Measurements from ENCODE around the gene ANXA7. TPM values are rescaled to one million over a fixed set of nuclear protein-coding genes. Genes with fewer than 3 reads are reported as not detected.
A peak's percentile ranks its signal among the peaks of the same experiment; 100 is the strongest.

ANXA7 gene
- total RNA-seq, 4 donors from 2014 or later, result 73.7 to 104 (median 98.8) TPM

DNA sequence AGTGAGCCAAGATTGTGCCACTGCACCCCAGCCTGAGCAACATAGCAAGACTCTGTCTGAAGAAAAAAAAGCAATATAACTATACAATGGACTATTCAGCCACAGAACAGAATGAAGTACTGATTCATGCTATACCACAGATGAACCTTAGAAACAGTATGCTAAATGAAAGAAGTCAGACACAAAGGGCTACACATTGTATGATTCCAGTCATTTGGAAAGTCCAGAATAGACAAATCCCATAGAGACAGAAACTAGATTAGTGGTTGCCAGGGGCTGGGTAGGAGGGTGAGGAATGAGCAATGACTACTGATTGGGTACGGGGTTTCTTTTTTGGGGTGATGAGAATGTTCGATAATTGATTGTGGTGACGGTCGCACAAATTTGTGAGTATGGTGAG is 45.6 kb downstream of the ANXA7 start:
- TF ChIP-seq, protein P1, sequence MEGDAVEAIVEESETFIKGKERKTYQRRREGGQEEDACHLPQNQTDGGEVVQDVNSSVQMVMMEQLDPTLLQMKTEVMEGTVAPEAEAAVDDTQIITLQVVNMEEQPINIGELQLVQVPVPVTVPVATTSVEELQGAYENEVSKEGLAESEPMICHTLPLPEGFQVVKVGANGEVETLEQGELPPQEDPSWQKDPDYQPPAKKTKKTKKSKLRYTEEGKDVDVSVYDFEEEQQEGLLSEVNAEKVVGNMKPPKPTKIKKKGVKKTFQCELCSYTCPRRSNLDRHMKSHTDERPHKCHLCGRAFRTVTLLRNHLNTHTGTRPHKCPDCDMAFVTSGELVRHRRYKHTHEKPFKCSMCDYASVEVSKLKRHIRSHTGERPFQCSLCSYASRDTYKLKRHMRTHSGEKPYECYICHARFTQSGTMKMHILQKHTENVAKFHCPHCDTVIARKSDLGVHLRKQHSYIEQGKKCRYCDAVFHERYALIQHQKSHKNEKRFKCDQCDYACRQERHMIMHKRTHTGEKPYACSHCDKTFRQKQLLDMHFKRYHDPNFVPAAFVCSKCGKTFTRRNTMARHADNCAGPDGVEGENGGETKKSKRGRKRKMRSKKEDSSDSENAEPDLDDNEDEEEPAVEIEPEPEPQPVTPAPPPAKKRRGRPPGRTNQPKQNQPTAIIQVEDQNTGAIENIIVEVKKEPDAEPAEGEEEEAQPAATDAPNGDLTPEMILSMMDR (IDR thresholded peaks at IDR 0.05), result no peak
- no peak for TF ChIP-seq POLR2A (IDR thresholded peaks at IDR 0.05)
- no peak overlapping the region for H3K4me3 ChIP-seq (ENCODE audit: low read depth, poor library complexity, severe bottlenecking)
- 95 to 99% methylated on average over 4 of the region's 4 CpGs for WGBS, 2 donors
- intact Hi-C loops (cut with DNase I; ENCODE audit: low total_unique reads), result no loop called here
- no peak for DNase-seq (ENCODE audit: low spot score in 2 of 2)

DNA sequence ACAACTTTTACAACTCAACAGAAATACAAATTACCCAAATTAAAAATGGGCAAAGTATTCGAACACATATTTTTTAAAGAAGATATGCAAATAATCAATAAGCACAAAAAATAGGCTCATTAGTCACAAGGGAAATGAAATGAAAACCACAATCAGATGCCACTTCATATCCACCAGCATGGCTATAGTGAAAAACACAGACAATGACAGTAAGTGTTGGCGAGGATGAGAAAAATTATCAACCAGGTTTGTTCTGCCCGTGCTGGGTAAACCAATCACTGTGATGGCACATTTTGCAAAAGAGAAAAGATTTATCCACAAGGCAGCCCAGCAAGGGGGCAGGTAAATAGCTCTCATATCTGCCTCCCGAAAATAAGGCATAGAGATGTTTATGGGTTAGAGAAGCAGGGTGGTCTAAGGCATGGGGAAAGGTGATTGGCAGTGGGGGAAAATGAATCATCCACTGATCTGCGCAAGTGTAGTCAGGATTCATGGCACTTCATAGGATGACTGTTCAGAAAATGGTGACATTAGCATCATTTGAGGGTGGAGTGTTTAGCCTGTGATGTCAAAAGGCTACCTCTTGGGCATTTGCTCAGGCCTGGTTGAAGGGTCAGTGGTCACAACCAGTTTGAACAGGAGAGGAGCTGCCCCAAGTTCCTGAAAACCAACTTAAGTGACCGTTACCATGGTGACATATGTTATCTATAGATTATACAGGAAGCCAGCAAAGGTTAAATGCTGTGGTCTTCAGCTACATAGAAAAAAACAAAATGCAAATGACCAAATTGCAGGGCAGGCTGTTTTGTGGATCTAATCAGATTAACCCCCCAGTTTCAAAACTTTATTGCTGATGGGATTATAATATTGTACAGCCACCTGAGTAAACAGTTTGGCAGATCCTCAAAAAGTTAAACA is 47.2 kb downstream of the ANXA7 start:
- WGBS, 2 donors, result 87 to 90% methylated on average over 6 of the region's 6 CpGs
- intact Hi-C loops (cut with DNase I; ENCODE audit: low total_unique reads), result no loop called here
- no peak overlapping the region for H3K4me3 ChIP-seq (ENCODE audit: low read depth, poor library complexity, severe bottlenecking)
- TF ChIP-seq, protein P1 (IDR thresholded peaks at IDR 0.05), result no peak
- TF ChIP-seq POLR2A (IDR thresholded peaks at IDR 0.05), result no peak
- peak in 1 of 2 donors; percentile 46 for DNase-seq (ENCODE audit: low spot score in 2 of 2)

DNA sequence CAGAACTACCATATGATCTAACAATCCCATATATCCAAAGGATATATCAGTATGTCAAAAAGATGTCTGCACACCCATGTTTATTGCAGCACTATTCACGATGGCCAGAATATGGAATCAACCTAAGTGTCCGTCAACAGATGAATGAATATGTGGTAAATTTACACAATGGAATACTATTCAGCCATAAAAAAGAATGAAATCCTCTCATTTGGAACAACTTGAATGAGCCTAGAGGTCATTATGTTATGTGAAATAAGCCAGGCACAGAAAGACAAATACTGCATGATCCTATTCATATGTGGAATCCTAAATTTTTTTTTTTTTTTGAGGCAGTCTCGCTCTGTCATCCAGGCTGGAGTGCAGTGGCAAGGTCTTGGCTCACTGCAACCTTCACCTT is 48.9 kb downstream of the ANXA7 start:
- no peak overlapping the region for H3K4me3 ChIP-seq (ENCODE audit: low read depth, poor library complexity, severe bottlenecking)
- 96 to 97% methylated on average over 3 of the region's 3 CpGs for WGBS, 2 donors
- DNase-seq (ENCODE audit: low spot score in 2 of 2), result no peak
- TF ChIP-seq, protein P1 (IDR thresholded peaks at IDR 0.05), result no peak
- no peak for TF ChIP-seq POLR2A (IDR thresholded peaks at IDR 0.05)
- intact Hi-C loops (cut with DNase I; ENCODE audit: low total_unique reads), result no loop called here

DNA sequence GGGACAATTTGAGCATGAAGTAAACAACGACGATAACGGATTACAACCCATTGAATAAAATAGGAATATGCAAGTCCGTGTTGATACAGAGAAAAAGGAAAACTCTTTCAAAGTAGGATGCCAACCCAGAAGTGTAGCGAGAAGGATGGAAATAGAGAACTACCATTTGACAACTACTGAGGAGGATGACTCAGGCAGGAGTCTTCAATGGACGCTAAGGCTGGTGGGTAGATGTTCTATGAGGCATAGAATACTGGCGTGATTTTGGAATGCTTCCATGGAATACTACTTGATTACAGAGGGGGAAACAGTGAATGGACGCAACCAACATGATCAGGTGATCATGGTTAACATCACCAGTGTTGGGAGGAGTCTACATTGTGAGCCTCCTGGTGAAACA is 54.4 kb downstream of the ANXA7 start:
- intact Hi-C loops (cut with DNase I; ENCODE audit: low total_unique reads), result no loop called here
- no peak for TF ChIP-seq POLR2A (IDR thresholded peaks at IDR 0.05)
- no peak for DNase-seq (ENCODE audit: low spot score in 2 of 2)
- H3K4me3 ChIP-seq (ENCODE audit: low read depth, poor library complexity, severe bottlenecking), result no peak overlapping the region
- 71 to 78% methylated on average over 8 of the region's 8 CpGs for WGBS, 2 donors

DNA sequence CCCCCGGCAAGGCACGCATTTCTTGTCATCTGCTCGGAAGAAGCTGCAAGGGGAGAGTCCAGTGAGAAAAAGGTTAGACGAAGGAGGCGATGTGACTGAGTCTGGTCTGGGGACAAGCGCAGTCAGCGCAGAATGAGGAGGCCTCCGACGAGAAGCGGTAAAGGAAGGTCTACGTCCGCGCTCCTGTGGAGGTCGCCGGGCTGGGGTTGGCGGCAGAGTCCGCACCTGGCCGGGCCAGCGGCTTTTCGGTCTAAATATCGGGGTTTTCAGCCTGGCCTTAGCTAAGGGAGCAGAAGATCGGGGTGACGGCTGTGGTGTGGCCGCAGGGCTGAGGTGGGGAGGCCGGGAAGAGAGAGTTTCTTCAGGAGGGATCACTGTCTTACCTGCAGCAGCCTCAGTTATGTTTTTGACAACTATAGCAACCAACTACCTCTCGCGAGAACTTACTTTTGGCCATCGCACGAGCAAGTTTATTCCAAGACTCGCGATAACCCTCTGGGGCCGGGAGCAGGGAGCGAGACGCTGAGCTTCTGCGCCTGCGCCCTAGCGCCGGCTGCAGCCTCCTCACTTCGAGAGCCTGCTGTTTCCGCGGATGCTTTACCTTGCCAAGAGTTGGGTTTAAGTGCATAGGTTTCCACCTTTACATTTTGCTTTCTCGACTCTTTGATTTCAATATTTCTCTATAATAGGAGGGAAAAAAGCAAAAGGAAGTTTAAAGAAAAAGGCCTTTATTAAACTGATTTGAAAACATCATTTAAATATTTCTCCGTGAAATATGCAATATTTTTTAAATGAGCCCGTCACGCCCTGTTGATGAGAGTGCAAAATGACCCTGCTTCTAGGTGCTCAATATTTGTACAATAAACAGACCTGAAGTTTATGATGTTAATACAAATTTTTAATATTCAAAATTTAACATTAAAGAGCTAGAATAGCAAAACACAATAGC is 55.3 kb downstream of the ANXA7 start, which contains the start of gene CFAP70:
Gene CFAP70, minus strand, starts transcription at position 534 of the 949 bp plus-strand sequence. CDS start 4,068 bp downstream, outside the sequence.
- H3K4me3 ChIP-seq (ENCODE audit: low read depth, poor library complexity, severe bottlenecking), result peak within 1 kb of the TSS; percentile 57
- DNase-seq (ENCODE audit: low spot score in 2 of 2), result peak; percentile 91 to 97
- no peak for TF ChIP-seq POLR2A (IDR thresholded peaks at IDR 0.05)
- TF ChIP-seq, protein P1 (IDR thresholded peaks at IDR 0.05), result no peak
- intact Hi-C loops (cut with DNase I; ENCODE audit: low total_unique reads), result no loop called here
- WGBS, 2 donors, result 1% methylated on average over 45 of the region's 45 CpGs

DNA sequence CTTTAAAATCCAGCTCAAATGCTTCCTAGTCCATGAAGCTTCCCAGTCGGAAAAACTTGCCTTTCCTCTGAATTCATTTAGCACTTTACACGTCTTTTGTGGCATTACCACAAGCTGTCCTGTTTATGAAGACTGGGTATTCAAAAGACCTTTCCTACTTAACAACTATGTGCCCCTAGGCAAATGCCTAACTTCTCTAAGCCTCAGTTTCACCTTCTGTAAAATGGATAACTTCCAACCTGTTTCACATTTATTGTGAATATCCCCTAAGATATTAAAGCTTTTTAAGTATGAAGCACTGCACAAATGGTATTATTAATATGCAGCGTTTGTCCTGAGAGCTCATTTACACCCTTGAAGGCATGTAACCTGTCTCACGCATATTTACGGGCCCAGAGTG is 56.0 kb downstream of the ANXA7 start:
- no peak for DNase-seq (ENCODE audit: low spot score in 2 of 2)
- peak overlapping the region; percentile 57 for H3K4me3 ChIP-seq (ENCODE audit: low read depth, poor library complexity, severe bottlenecking)
- intact Hi-C loops (cut with DNase I; ENCODE audit: low total_unique reads), result no loop called here
- WGBS, 2 donors, result 27 to 33% methylated on average over 5 of the region's 5 CpGs
- TF ChIP-seq, protein P1 (IDR thresholded peaks at IDR 0.05), result no peak
- TF ChIP-seq POLR2A (IDR thresholded peaks at IDR 0.05), result no peak

All from lower leg skin (tissue), 4 donors.